Renal cortex interstitium (tissue), 15 donors: ENCODE results near the gene POMGNT2. TPM values are rescaled to one million over a fixed set of nuclear protein-coding genes. Genes with fewer than 3 reads are reported as not detected.
A peak's percentile ranks its signal among the peaks of the same experiment; 100 is the strongest.

Experiments used
- DNase-seq, 11 donors: peaks; one replicate each; pipeline ENCODE4 v3.0.0-alpha.2; 2013; ENCODE audit warnings: low read depth in 9 of 11, low spot score in 4 of 11; ENCODE audit errors: extremely low read depth in 1 of 11
- long read RNA-seq, 16 experiments: transcript quantifications; one replicate each; lab custom pipeline, GENCODE V29; 2026
- polyA plus RNA-seq, 3 donors: library from polyadenylated mRNA; unstranded; fragments of 120-200 nt; gene quantifications; one replicate each; pipeline ENCODE4 v1.2.1, GENCODE V29; 2013; ENCODE audit not compliant: insufficient read length in 3 of 3

The POMGNT2 gene
- polyA plus RNA-seq = 10 to 100 TPM; 17.5 to 23.6 (median 20.6) TPM
- long read RNA-seq, donor 1, transcript POMGNT2-201 (2 exons, 2,544 nt) = major isoform, 6 of 6 reads
- long read RNA-seq, donor 1, partial matches to known transcripts = 0 of 6 reads
- long read RNA-seq, donor 1, other reads (novel, unspliced or antisense) = 0 of 6 reads
- long read RNA-seq, donor 2, transcript POMGNT2-201 (2 exons, 2,544 nt) = major isoform, 8 of 8 reads
- long read RNA-seq, donor 2, partial matches to known transcripts = 0 of 8 reads
- long read RNA-seq, donor 2, other reads (novel, unspliced or antisense) = 0 of 8 reads
- long read RNA-seq, donor 3, transcript POMGNT2-201 (2 exons, 2,544 nt) = major isoform, 22 of 22 reads
- long read RNA-seq, donor 3, partial matches to known transcripts = 0 of 22 reads
- long read RNA-seq, donor 3, other reads (novel, unspliced or antisense) = 0 of 22 reads
- long read RNA-seq, donor 4, transcript POMGNT2-201 (2 exons, 2,544 nt) = major isoform, 8 of 8 reads
- long read RNA-seq, donor 4, partial matches to known transcripts = 0 of 8 reads
- long read RNA-seq, donor 4, other reads (novel, unspliced or antisense) = 0 of 8 reads
- long read RNA-seq, donor 5 = 0 reads
- long read RNA-seq, donor 6, transcript POMGNT2-201 (2 exons, 2,544 nt) = major isoform, 8 of 8 reads
- long read RNA-seq, donor 6, partial matches to known transcripts = 0 of 8 reads
- long read RNA-seq, donor 6, other reads (novel, unspliced or antisense) = 0 of 8 reads
- long read RNA-seq, donor 7, transcript POMGNT2-201 (2 exons, 2,544 nt) = major isoform, 8 of 8 reads
- long read RNA-seq, donor 7, partial matches to known transcripts = 0 of 8 reads
- long read RNA-seq, donor 7, other reads (novel, unspliced or antisense) = 0 of 8 reads
- long read RNA-seq, donor 8, transcript POMGNT2-201 (2 exons, 2,544 nt) = major isoform, 12 of 12 reads
- long read RNA-seq, donor 8, partial matches to known transcripts = 0 of 12 reads
- long read RNA-seq, donor 8, other reads (novel, unspliced or antisense) = 0 of 12 reads
- long read RNA-seq, donor 9, transcript POMGNT2-201 (2 exons, 2,544 nt) = major isoform, 13 of 13 reads
- long read RNA-seq, donor 9, partial matches to known transcripts = 0 of 13 reads
- long read RNA-seq, donor 9, other reads (novel, unspliced or antisense) = 0 of 13 reads
- long read RNA-seq, donor 10, partial matches to known transcripts = 0 of 3 reads
- long read RNA-seq, donor 10, other reads (novel, unspliced or antisense) = 0 of 3 reads
- long read RNA-seq, donor 11, transcript POMGNT2-201 (2 exons, 2,544 nt) = major isoform, 7 of 7 reads
- long read RNA-seq, donor 11, partial matches to known transcripts = 0 of 7 reads
- long read RNA-seq, donor 11, other reads (novel, unspliced or antisense) = 0 of 7 reads
- long read RNA-seq, donor 12, partial matches to known transcripts = 0 of 2 reads
- long read RNA-seq, donor 12, other reads (novel, unspliced or antisense) = 0 of 2 reads
- long read RNA-seq, donor 13, transcript POMGNT2-201 (2 exons, 2,544 nt) = major isoform, 16 of 16 reads
- long read RNA-seq, donor 13, partial matches to known transcripts = 0 of 16 reads
- long read RNA-seq, donor 13, other reads (novel, unspliced or antisense) = 0 of 16 reads
- long read RNA-seq, donor 14, transcript POMGNT2-201 (2 exons, 2,544 nt) = major isoform, 9 of 9 reads
- long read RNA-seq, donor 14, partial matches to known transcripts = 0 of 9 reads
- long read RNA-seq, donor 14, other reads (novel, unspliced or antisense) = 0 of 9 reads
- long read RNA-seq, donor 15, partial matches to known transcripts = 0 of 1 reads
- long read RNA-seq, donor 15, other reads (novel, unspliced or antisense) = 0 of 1 reads
- long read RNA-seq, donor 16, transcript POMGNT2-201 (2 exons, 2,544 nt) = major isoform, 30 of 30 reads
- long read RNA-seq, donor 16, partial matches to known transcripts = 0 of 30 reads
- long read RNA-seq, donor 16, other reads (novel, unspliced or antisense) = 0 of 30 reads

DNA sequence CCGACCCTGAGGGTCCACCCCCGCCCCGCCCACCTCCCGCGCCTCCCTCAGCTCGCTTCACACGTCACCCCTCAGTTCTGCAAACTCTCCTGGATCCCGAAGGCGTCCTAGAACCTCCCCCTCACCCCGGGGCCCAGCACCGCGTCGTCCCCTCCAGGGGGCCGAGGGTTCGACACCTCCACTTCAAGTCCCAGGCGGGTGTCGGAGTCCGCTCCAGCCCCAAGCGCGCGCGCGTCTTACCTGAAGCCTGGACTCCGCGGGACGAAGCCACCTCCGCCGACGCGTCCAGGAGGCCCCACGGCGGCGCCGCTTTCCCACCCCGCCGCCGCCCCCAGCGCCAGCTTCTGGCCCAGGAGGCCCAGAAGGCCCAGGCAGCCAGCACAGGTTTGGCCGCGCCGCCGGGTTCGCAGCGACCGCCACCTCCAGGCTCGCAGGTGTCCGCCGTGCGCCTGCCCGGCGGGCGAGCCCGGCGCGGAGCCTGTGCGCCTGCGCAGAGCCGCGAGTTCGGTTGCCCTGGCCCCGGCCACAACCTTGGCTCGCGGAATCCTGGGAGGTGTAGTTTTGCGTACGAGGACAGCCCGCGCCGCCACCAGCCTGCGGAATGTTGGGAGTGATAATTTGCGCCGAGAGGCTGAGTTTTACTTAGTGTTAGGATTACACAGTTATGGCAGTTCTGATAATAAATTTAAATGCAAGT lies at the start of gene POMGNT2:
POMGNT2 (minus strand) TSS at position 484 of the 697 bp plus-strand sequence. CDS start 24,648 bp downstream, outside the sequence.
- DNase-seq = peak; percentile 67 to 85 (median 81)

DNA sequence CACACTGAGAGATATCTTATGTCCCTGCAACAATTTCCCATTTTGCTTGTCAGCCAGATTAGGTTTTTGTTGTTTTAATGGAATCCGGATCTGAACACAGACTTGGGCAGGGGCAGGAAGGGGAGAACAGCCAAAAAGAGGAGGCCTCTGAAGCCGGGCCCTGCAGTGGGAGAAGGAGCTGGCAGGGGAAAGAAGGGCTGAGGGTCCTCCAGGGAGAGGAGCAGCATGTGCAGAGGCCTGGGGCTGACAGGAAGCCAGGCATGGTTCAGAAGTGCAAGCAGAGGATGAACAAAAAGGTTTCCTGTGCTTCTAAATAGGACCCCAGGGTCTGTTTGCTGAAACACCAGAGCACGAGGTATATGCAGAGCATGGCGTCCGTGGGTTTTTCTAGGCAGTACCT lies 49.1 kb upstream of the POMGNT2 start:
- DNase-seq = no peak

GRCh38 chr3:43153216-43154083 lies 47.6 kb upstream of the POMGNT2 start:
- peak in 2 of 11 donors; percentile 1 to 27 for DNase-seq

GRCh38 chr3:43152649-43153048 lies 46.8 kb upstream of the POMGNT2 start:
- peak in 3 of 11 donors; percentile 24 to 32 (median 26) for DNase-seq

- no peak for DNase-seq
These were observed 42.2 kb upstream of the POMGNT2 start for GRCh38 chr3:43148033-43148432.

GRCh38 chr3:43146599-43146998 lies 40.7 kb upstream of the POMGNT2 start:
- no peak for DNase-seq

DNA sequence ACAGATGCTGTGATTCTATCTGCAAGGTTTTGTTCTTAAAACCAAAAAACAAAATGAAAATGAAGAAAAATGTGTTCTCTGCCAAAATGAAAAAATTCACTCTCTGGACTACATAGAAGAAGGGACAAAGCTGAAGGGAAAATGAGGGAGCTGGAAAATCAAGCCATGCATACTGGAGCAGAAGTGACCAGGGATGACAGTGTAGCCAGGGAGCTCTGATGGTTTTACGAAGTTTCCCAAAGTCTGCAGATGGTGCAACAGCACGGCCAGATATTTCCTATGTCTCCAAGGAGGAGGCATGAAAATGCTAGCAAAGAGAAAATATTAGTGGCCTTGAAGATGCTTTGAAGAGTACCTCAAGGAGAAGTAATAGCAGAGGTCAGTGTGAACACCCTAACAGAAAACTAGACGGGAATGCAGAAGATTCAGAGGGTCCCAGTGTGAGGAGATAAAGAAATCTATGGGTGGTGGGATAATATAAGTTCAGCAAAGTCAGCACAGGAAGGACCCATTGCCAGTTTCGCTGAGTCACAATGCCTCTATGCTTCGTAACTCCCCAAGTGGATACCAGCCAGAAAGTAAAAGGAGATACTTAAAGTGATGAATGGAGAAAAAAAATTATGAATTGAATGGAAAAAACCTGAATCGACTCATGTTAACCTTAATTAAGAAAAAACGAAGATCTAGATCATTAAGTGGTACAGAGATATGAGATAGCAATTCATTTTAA lies 39.0 kb upstream of the POMGNT2 start:
- no peak for DNase-seq

- no peak for DNase-seq
These were observed 36.6 kb upstream of the POMGNT2 start for GRCh38 chr3:43142472-43142871.

GRCh38 chr3:43138488-43139231 lies 32.8 kb upstream of the POMGNT2 start:
- no peak for DNase-seq

DNA sequence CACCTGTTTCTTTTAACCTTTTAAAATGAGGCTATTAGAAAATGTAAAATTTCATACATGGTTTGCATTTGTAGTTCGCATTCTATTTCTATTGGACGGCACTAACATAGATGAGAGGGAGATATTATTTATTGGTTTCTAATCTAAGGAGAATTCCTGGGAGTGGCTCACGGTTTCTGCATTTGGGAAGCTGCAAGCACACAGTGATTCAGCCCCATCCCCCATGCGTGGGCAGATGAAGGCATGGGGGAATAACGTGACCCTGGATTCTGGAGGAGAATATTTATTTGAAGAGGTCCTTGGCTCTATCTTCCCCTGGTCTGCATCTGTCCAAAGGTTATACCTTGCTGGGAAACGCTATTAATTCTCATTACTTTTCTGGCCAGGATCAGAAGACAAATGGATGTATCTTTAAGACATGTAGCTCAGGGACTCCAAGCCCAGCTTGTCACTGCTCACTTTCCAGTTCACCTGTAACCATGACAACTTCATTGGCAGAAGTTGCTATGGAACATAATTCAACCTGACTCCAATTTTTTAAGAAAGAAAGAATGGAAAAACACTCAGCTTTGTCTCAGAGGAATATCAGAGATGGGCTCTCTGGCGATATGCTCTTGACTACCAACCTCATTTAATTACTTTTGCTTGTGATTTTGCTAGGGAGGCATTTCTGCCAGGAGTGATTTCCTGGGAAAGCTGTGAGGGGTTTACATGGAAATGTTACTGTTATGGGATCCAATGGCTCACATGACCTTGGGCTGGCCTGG lies 27.2 kb upstream of the POMGNT2 start:
- DNase-seq = no peak

DNA sequence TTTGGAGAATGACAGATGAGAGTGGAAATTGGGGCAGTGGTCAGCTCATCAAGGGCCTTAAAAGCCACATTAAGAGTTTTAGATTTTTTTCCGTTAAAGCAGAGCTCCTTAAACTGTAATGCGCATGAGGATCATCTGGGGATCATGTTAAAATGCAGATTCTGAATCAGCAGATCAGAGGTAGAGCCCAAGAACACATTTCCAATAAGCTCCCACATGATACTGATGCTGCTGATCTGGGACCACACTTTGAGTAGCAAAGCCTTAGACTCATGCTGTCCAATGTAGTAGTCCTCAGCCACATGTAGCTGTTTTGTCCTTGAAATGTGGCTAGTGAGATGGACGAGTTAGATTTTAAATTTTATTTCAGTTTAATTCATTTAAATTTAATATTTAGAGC lies 26.3 kb upstream of the POMGNT2 start:
- DNase-seq = no peak

GRCh38 chr3:43128464-43128863 lies 22.6 kb upstream of the POMGNT2 start:
- no peak for DNase-seq

GRCh38 chr3:43126536-43126935 lies 20.7 kb upstream of the POMGNT2 start:
- no peak for DNase-seq

GRCh38 chr3:43123895-43124294 lies 18.0 kb upstream of the POMGNT2 start:
- DNase-seq = no peak
